Esophagus squamous epithelium (tissue), 5 donors: Measurements from ENCODE around the gene INSYN2B. TPM values are rescaled to one million over a fixed set of nuclear protein-coding genes. Genes with fewer than 3 reads are reported as not detected.

Experiments
- DNase-seq: peaks from one replicate; lab custom pipeline; 2025; lab: John Stamatoyannopoulos, UW
- H3K27ac ChIP-seq, 4 donors: fragments of 200-600 bp; sonication (generic); one replicate each; pipeline ENCODE4 v1.5.1; 2016 to 2019; ENCODE audit warnings: mild to moderate bottlenecking in 1 of 4
- H3K27me3 ChIP-seq, 4 donors: fragments of 200-600 bp; sonication (generic); 1 replicate in 3 of 4; 2 replicates in 1 of 4; pipeline versions ENCODE4 v1.5.1 to v1.6.0; 2017 to 2021; ENCODE audit warnings: antibody characterized with exemption in 1 of 4
- H3K36me3 ChIP-seq, 3 donors: fragments of 200-600 bp; sonication (generic); one replicate each; pipeline ENCODE4 v1.5.1; 2016 to 2019
- H3K4me1 ChIP-seq, 3 donors: fragments of 200-600 bp; sonication (generic); one replicate each; pipeline ENCODE4 v1.5.1; 2017 to 2019
- H3K4me3 ChIP-seq, 4 donors: fragments of 200-600 bp; sonication (generic); 1 replicate in 3 of 4; 2 replicates in 1 of 4; pipeline ENCODE4 v1.5.1; 2016 to 2019; ENCODE audit warnings: mild to moderate bottlenecking in 2 of 4, moderate library complexity in 1 of 4
- H3K9me3 ChIP-seq, 3 donors: fragments of 200-600 bp; sonication (generic); one replicate each; pipeline ENCODE4 v1.5.1; 2016 to 2019
- CTCF ChIP-seq, 6 experiments: fragments of 450-650 bp in 4 of 6; fragments of 200-600 bp in 2 of 6; sonication (generic) in 2 of 6; IDR thresholded peaks; one replicate each; pipeline ENCODE4 v1.5.1; 2016 to 2019; ENCODE audit warnings: antibody characterized with exemption in 6 of 6, mild to moderate bottlenecking in 4 of 6, moderate library complexity in 4 of 6
- POLR2A ChIP-seq, 4 donors: fragments of 450-650 bp; IDR thresholded peaks; one replicate each; pipeline ENCODE4 v1.6.1; 2017; ENCODE audit warnings: antibody characterized with exemption in 4 of 4, mild to moderate bottlenecking in 4 of 4, moderate library complexity in 3 of 4
- WGBS, 2 donors: methylation state at CpG; one replicate each; pipeline ENCODE4 v1.1.5; 2018; 5-methylcytosine and 5-hydroxymethylcytosine counted together
- intact Hi-C: fragments of 100-400 bp; cut with DNase I; formaldehyde crosslinking; loops from one replicate; pipeline ENCODE4 v1.15.0; 2022
- total RNA-seq, 4 donors: library from RNA; depleted of rRNA; stranded (reverse); fragments of >200 nt; gene quantifications; one replicate each; pipeline ENCODE4 v1.1.0, GENCODE V29; 2016
- donor health status: DM: yes; HTN: yes; CAD: no.

INSYN2B gene
- total RNA-seq, 4 donors from 2014 or later = 0.09 TPM; not detected in 3

- TF ChIP-seq CTCF (IDR thresholded peaks at IDR 0.05) (no peak), POLR2A (IDR thresholded peaks at IDR 0.05) (no peak)
- H3K27ac ChIP-seq = no peak overlapping the region
- 90 to 96% methylated on average over 3 of the region's 4 CpGs for WGBS, 2 donors
- no peaks in the 10 kb centered on the region for H3K27me3 ChIP-seq
- H3K4me3 ChIP-seq = no peak overlapping the region
- H3K4me1 ChIP-seq = no peaks in the 10 kb centered on the region
- no peaks in the 10 kb centered on the region for H3K9me3 ChIP-seq
- DNase-seq = no peak
- H3K36me3 ChIP-seq = no peaks in the 10 kb centered on the region
- intact Hi-C loops = no loop called here
Measured at GRCh38 chr5:169897481-169897880, 82.8 kb downstream of the INSYN2B start.

- WGBS, 2 donors = 30 to 43% methylated on average over 3 to 4 of the region's 7 CpGs
- H3K27me3 ChIP-seq = no peaks in the 10 kb centered on the region
- H3K4me3 ChIP-seq = no peak overlapping the region
- no peaks in the 10 kb centered on the region for H3K9me3 ChIP-seq
- TF ChIP-seq CTCF (IDR thresholded peaks at IDR 0.05) (no peak), POLR2A (IDR thresholded peaks at IDR 0.05) (no peak)
- no peaks in the 10 kb centered on the region for H3K36me3 ChIP-seq
- no peaks in the 10 kb centered on the region for H3K4me1 ChIP-seq
- no peak for DNase-seq
- no peak overlapping the region for H3K27ac ChIP-seq
- intact Hi-C loops = no loop called here
Measured at GRCh38 chr5:169895926-169896325, 84.4 kb downstream of the INSYN2B start.

- Histone ChIP-seq H3K4me3 (no peak overlapping the region), H3K4me1 (no peaks in the 10 kb centered on the region), H3K27me3 (no peaks in the 10 kb centered on the region), H3K36me3 (no peaks in the 10 kb centered on the region), H3K9me3 (no peaks in the 10 kb centered on the region), H3K27ac (no peak overlapping the region)
- DNase-seq = no peak
- TF ChIP-seq POLR2A (IDR thresholded peaks at IDR 0.05) (no peak), CTCF (IDR thresholded peaks at IDR 0.05) (no peak)
- intact Hi-C loops = no loop called here
- 45 to 51% methylated on average over 2 of the region's 2 CpGs for WGBS, 2 donors
Measured at GRCh38 chr5:169893571-169893970, 86.7 kb downstream of the INSYN2B start.

- Histone ChIP-seq H3K4me3 (no peak overlapping the region), H3K9me3 (no peaks in the 10 kb centered on the region), H3K36me3 (no peaks in the 10 kb centered on the region), H3K27ac (no peak overlapping the region), H3K4me1 (no peaks in the 10 kb centered on the region), H3K27me3 (no peaks in the 10 kb centered on the region)
- TF ChIP-seq POLR2A (IDR thresholded peaks at IDR 0.05) = no peak
- no peak for TF ChIP-seq CTCF (IDR thresholded peaks at IDR 0.05)
- intact Hi-C loops = no loop called here
- no peak for DNase-seq
Measured at GRCh38 chr5:169893010-169893409, 87.3 kb downstream of the INSYN2B start.

GRCh38 chr5:169889572-169889971 lies 90.7 kb downstream of the INSYN2B start:
- WGBS, 2 donors = 63 to 73% methylated on average over 4 of the region's 4 CpGs
- no peak overlapping the region for H3K27ac ChIP-seq
- H3K4me3 ChIP-seq = no peak overlapping the region
- no peak for DNase-seq
- TF ChIP-seq POLR2A (IDR thresholded peaks at IDR 0.05) (no peak), CTCF (IDR thresholded peaks at IDR 0.05) (no peak)
- intact Hi-C loops = no loop called here
- H3K27me3 ChIP-seq = no peaks in the 10 kb centered on the region
- H3K36me3 ChIP-seq = no peaks in the 10 kb centered on the region
- no peaks in the 10 kb centered on the region for H3K4me1 ChIP-seq
- no peaks in the 10 kb centered on the region for H3K9me3 ChIP-seq
